SU-DHL-6 (cell line): ENCODE data around the gene PDCD1.

Experiments
- CTCF ChIP-seq: fragments of 200-600 bp; sonication (generic); IDR thresholded peaks from one replicate; pipeline ENCODE4 v1.5.1; 2017; ENCODE audit warnings: antibody characterized with exemption, mild to moderate bottlenecking, low read length, moderate library complexity; ENCODE audit not compliant: insufficient read depth, poor library complexity, severe bottlenecking
- EZH2phosphoT487 ChIP-seq: fragments of 200-600 bp; sonication (generic), shearing (Covaris generic); conservative IDR thresholded peaks from 2 replicates; pipeline ENCODE4 v1.6.1; 2018; ENCODE audit warnings: mild to moderate bottlenecking, antibody characterized with exemption, low read length, moderate library complexity, mixed read lengths

- TF ChIP-seq CTCF (no peak), EZH2phosphoT487 (no peak)
Observed at GRCh38 chr2:241873803-241874110, 15.1 kb upstream of the PDCD1 start.
